WTC11 (cell line): ENCODE results near the gene POC1A. TPM values are rescaled to one million over a fixed set of nuclear protein-coding genes. Genes with fewer than 3 reads are reported as not detected.

Experiments used
- ATAC-seq: fragments of 200-7000 bp; cut with Tn5 transposase; 2 replicates; pipeline ENCODE4 v1.10.0; 2021; ENCODE audit warnings: mild to moderate bottlenecking, moderate library complexity
- CTCF ChIA-PET: fragments of 300-600 bp; sonication (Branson Sonifier 250); formaldehyde crosslinking; loops from one replicate; lab custom pipeline; 2021; ENCODE audit warnings: antibody characterized with exemption; lab: Charles Lee
- POLR2A ChIA-PET: fragments of 350-600 bp; sonication (Branson Sonifier 250); formaldehyde crosslinking; loops from one replicate; lab custom pipeline; 2021; ENCODE audit warnings: antibody characterized with exemption; lab: Charles Lee
- DNase-seq: peaks from one replicate; pipeline ENCODE4 v3.0.0; 2021; ENCODE audit warnings: low spot score
- H3K27ac Mint-ChIP-seq: 2 replicates; pipeline ENCODE4 v1.8.0; 2021; ENCODE audit warnings: mixed read lengths
- H3K27me3 Mint-ChIP-seq: 2 replicates; pipeline ENCODE4 v1.8.0; 2021; ENCODE audit warnings: low read depth, mild to moderate bottlenecking, moderate library complexity, mixed read lengths
- H3K36me3 Mint-ChIP-seq: 2 replicates; pipeline ENCODE4 v1.8.0; 2021; ENCODE audit warnings: mixed read lengths
- H3K4me1 Mint-ChIP-seq: 2 replicates; pipeline ENCODE4 v1.8.0; 2022; ENCODE audit warnings: mixed read lengths
- H3K4me3 Mint-ChIP-seq: 2 replicates; pipeline ENCODE4 v1.8.0; 2021; ENCODE audit warnings: mild to moderate bottlenecking, moderate library complexity, mixed read lengths
- H3K9me3 Mint-ChIP-seq: 2 replicates; pipeline ENCODE4 v1.8.0; 2021; ENCODE audit warnings: mixed read lengths
- CDX4 ChIP-seq: fragments of 250-450 bp; sonication (Bioruptor Pico); IDR thresholded peaks from 2 replicates; pipeline ENCODE4 v1.9.0; 2021; ENCODE audit warnings: moderate library complexity, mild to moderate bottlenecking, inconsistent platforms, borderline replicate concordance
- CREB1 ChIP-seq: sonication (generic); formaldehyde crosslinking; IDR thresholded peaks from 2 replicates; pipeline ENCODE4 v1.8.0; 2023; ENCODE audit warnings: mild to moderate bottlenecking, missing genetic modification reagents
- CREM ChIP-seq: sonication (generic); formaldehyde crosslinking; IDR thresholded peaks from 2 replicates; pipeline ENCODE4 v1.8.1; 2022; ENCODE audit warnings: mild to moderate bottlenecking, missing genetic modification reagents, moderate library complexity
- CTCF ChIP-seq: fragments of 200-600 bp; IDR thresholded peaks from 2 replicates; pipeline ENCODE4 v1.8.0; 2022; ENCODE audit warnings: antibody characterized with exemption
- E2F1 ChIP-seq: sonication (generic); formaldehyde crosslinking; IDR thresholded peaks from 2 replicates; pipeline ENCODE4 v1.8.0; 2022; ENCODE audit warnings: mild to moderate bottlenecking, missing genetic modification reagents
- E2F5 ChIP-seq: sonication (generic); formaldehyde crosslinking; IDR thresholded peaks from 2 replicates; pipeline ENCODE4 v1.8.1; 2022; ENCODE audit warnings: mild to moderate bottlenecking, moderate library complexity, missing genetic modification reagents
- EMX1 ChIP-seq: fragments of 250-450 bp; sonication (Bioruptor Pico); IDR thresholded peaks from 2 replicates; pipeline ENCODE4 v1.8.0; 2021; ENCODE audit warnings: mild to moderate bottlenecking
- ESRRA ChIP-seq: sonication (generic); formaldehyde crosslinking; IDR thresholded peaks from 2 replicates; pipeline ENCODE4 v1.8.1; 2022; ENCODE audit warnings: mild to moderate bottlenecking, missing genetic modification reagents, borderline replicate concordance
- FOXK1 ChIP-seq: sonication (generic); formaldehyde crosslinking; IDR thresholded peaks from 2 replicates; pipeline ENCODE4 v1.8.0; 2022; ENCODE audit warnings: mild to moderate bottlenecking, moderate library complexity, missing genetic modification reagents
- FOXP1 ChIP-seq: sonication (generic); formaldehyde crosslinking; IDR thresholded peaks from 2 replicates; pipeline ENCODE4 v1.8.0; 2022; ENCODE audit warnings: missing genetic modification reagents, mild to moderate bottlenecking, moderate library complexity, borderline replicate concordance
- JAZF1 ChIP-seq: fragments of 250-450 bp; sonication (Bioruptor Pico); IDR thresholded peaks from 2 replicates; pipeline ENCODE4 v1.9.0; 2021; ENCODE audit warnings: moderate library complexity, mild to moderate bottlenecking, inconsistent platforms
- ZMAT4 ChIP-seq: fragments of 250-450 bp; sonication (Bioruptor Pico); IDR thresholded peaks from 2 replicates; pipeline ENCODE4 v1.9.0; 2021; ENCODE audit warnings: mild to moderate bottlenecking
- ZNF317 ChIP-seq: sonication (generic); formaldehyde crosslinking; IDR thresholded peaks from 2 replicates; pipeline ENCODE4 v1.8.1; 2023; ENCODE audit warnings: low read depth, mild to moderate bottlenecking, moderate library complexity, missing genetic modification reagents, borderline replicate concordance
- ZNF512 ChIP-seq: sonication (generic); formaldehyde crosslinking; IDR thresholded peaks from 2 replicates; pipeline ENCODE4 v1.8.1; 2022; ENCODE audit warnings: missing genetic modification reagents, borderline replicate concordance
- ZNF671 ChIP-seq: fragments of 250-450 bp; sonication (Bioruptor Pico); IDR thresholded peaks from 2 replicates; pipeline ENCODE4 v1.8.0; 2021; ENCODE audit warnings: mild to moderate bottlenecking
- total RNA-seq: library from RNA; stranded (reverse); gene quantifications from 3 replicates; pipeline ENCODE4 v1.2.3, GENCODE V29; 2021
- TF ChIP-seq, protein P1 (sequence below): sonication (generic); formaldehyde crosslinking; IDR thresholded peaks from 2 replicates; pipeline ENCODE4 v1.8.1; 2022; ENCODE audit warnings: low read depth, mild to moderate bottlenecking, moderate library complexity, missing genetic modification reagents, borderline replicate concordance
- TF ChIP-seq, protein P2 (sequence below): sonication (generic); formaldehyde crosslinking; IDR thresholded peaks from 2 replicates; pipeline ENCODE4 v1.8.0; 2023; ENCODE audit warnings: missing genetic modification reagents
- TF ChIP-seq, protein P3 (sequence below): fragments of 250-450 bp; sonication (Bioruptor Pico); IDR thresholded peaks from 2 replicates; pipeline ENCODE4 v2.1.2; 2022; ENCODE audit warnings: mild to moderate bottlenecking, moderate library complexity

Gene POC1A
- total RNA-seq, 1 experiment from 2014 or later: 31.3 TPM

GRCh38 chr3:52132930-52133329 lies 21.3 kb downstream of the POC1A start:
- POLR2A ChIA-PET: no interaction called here
- CTCF ChIA-PET: interaction anchor here (1.1 kb wide), 1 partner anchor 129 kb away, joined by 5 read pairs; no protein-coding TSS in a partner anchor
- TF ChIP-seq EMX1: no peak
- TF ChIP-seq, all 79 proteins: peak for 0
- ATAC-seq (no peak), DNase-seq (no peak)
- peaks cover 34% of the 10 kb centered on the region for H3K36me3 Mint-ChIP-seq
- H3K9me3 Mint-ChIP-seq: no peaks in the 10 kb centered on the region
- no peaks in the 10 kb centered on the region for H3K27me3 Mint-ChIP-seq
- H3K4me3 Mint-ChIP-seq: no peak overlapping the region
- no peak overlapping the region for H3K27ac Mint-ChIP-seq
- no peaks in the 10 kb centered on the region for H3K4me1 Mint-ChIP-seq

GRCh38 chr3:52132041-52132440 lies 22.2 kb downstream of the POC1A start:
- Mint-ChIP-seq H3K36me3 (peaks cover 34% of the 10 kb centered on the region), H3K27me3 (no peaks in the 10 kb centered on the region), H3K4me1 (no peaks in the 10 kb centered on the region), H3K9me3 (no peaks in the 10 kb centered on the region), H3K4me3 (no peak overlapping the region), H3K27ac (no peak overlapping the region)
- TF ChIP-seq CDX4 (CRISPR knock-in tag): no peak
- no peak for TF ChIP-seq ZNF512
- TF ChIP-seq, protein P1, sequence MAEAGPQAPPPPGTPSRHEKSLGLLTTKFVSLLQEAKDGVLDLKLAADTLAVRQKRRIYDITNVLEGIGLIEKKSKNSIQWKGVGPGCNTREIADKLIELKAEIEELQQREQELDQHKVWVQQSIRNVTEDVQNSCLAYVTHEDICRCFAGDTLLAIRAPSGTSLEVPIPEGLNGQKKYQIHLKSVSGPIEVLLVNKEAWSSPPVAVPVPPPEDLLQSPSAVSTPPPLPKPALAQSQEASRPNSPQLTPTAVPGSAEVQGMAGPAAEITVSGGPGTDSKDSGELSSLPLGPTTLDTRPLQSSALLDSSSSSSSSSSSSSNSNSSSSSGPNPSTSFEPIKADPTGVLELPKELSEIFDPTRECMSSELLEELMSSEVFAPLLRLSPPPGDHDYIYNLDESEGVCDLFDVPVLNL (CRISPR knock-in tag): no peak
- no peak for TF ChIP-seq ZNF671 (CRISPR knock-in tag)
- no peak for TF ChIP-seq FOXP1 (CRISPR knock-in tag)
- TF ChIP-seq, protein P2, sequence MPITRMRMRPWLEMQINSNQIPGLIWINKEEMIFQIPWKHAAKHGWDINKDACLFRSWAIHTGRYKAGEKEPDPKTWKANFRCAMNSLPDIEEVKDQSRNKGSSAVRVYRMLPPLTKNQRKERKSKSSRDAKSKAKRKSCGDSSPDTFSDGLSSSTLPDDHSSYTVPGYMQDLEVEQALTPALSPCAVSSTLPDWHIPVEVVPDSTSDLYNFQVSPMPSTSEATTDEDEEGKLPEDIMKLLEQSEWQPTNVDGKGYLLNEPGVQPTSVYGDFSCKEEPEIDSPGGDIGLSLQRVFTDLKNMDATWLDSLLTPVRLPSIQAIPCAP (CRISPR knock-in tag): no peak
- no peak for TF ChIP-seq CREB1 (CRISPR knock-in tag)
- no peak for TF ChIP-seq E2F5 (CRISPR knock-in tag)
- TF ChIP-seq CTCF: no peak
- TF ChIP-seq, protein P3, sequence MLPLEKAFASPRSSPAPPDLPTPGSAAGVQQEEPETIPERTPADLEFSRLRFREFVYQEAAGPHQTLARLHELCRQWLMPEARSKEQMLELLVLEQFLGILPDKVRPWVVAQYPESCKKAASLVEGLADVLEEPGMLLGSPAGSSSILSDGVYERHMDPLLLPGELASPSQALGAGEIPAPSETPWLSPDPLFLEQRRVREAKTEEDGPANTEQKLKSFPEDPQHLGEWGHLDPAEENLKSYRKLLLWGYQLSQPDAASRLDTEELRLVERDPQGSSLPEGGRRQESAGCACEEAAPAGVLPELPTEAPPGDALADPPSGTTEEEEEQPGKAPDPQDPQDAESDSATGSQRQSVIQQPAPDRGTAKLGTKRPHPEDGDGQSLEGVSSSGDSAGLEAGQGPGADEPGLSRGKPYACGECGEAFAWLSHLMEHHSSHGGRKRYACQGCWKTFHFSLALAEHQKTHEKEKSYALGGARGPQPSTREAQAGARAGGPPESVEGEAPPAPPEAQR (CRISPR knock-in tag): no peak
- no peak for ATAC-seq
- ChIA-PET CTCF (interaction anchor here (1.9 to 2.6 kb wide), 2 partner anchors 79 to 128 kb away, joined by 5 to 7 read pairs; no protein-coding TSS in a partner anchor), POLR2A (no interaction called here)
- no peak for DNase-seq

GRCh38 chr3:52130966-52131622 lies 23.1 kb downstream of the POC1A start:
- ChIA-PET CTCF (interaction anchor here (0.6 to 2.6 kb wide), 3 partner anchors 78 to 1849 kb away, joined by 3 to 7 read pairs (median 5); no protein-coding TSS in a partner anchor), POLR2A (interaction anchor here (0.6 kb wide), 1 partner anchor 127 kb away, joined by 3 read pairs; no protein-coding TSS in a partner anchor)
- no peak for DNase-seq
- Mint-ChIP-seq H3K9me3 (no peaks in the 10 kb centered on the region), H3K4me1 (no peaks in the 10 kb centered on the region), H3K27me3 (no peaks in the 10 kb centered on the region), H3K27ac (no peak overlapping the region; the same call in 1 of the 2 replicates), H3K36me3 (peaks cover 38% of the 10 kb centered on the region), H3K4me3 (no peak overlapping the region)
- no peak for ATAC-seq
- TF ChIP-seq ZNF512 (no peak), E2F1 (CRISPR knock-in tag) (no peak), FOXK1 (CRISPR knock-in tag) (no peak), ZMAT4 (CRISPR knock-in tag) (no peak), JAZF1 (CRISPR knock-in tag) (no peak), ZNF317 (CRISPR knock-in tag) (no peak), ESRRA (CRISPR knock-in tag) (no peak), CREM (no peak)
